C4-2B (cell line): ENCODE results near the gene NELL1.

Source experiments
- H3K27ac ChIP-seq: fragments of 450-650 bp; 2 replicates; pipeline ENCODE4 v1.5.1; 2017
- CTCF ChIP-seq: fragments of 450-650 bp; conservative IDR thresholded peaks from 2 replicates; pipeline ENCODE4 v1.5.1; 2017; ENCODE audit warnings: mild to moderate bottlenecking
- ZFX ChIP-seq: fragments of 450-650 bp; IDR thresholded peaks from 2 replicates; pipeline ENCODE4 v1.6.1; 2017

The NELL1 gene

GRCh38 chr11:21552911-21553310 is 883.5 kb downstream of the NELL1 start:
- TF ChIP-seq CTCF (no peak), ZFX (no peak)
- H3K27ac ChIP-seq, result no peak overlapping the region

GRCh38 chr11:21553795-21554194 is 884.4 kb downstream of the NELL1 start:
- no peak overlapping the region for H3K27ac ChIP-seq

GRCh38 chr11:21554284-21554683 is 884.9 kb downstream of the NELL1 start:
- no peak overlapping the region for H3K27ac ChIP-seq
- TF ChIP-seq ZFX (no peak), CTCF (no peak)

More at GRCh38 chr11:21553795-21554194, 884.4 kb downstream of the NELL1 start:
- TF ChIP-seq CTCF (no peak), ZFX (no peak)

- no peak for TF ChIP-seq ZFX
- TF ChIP-seq CTCF, result no peak
- no peak overlapping the region for H3K27ac ChIP-seq
Measured at GRCh38 chr11:21556926-21557325, 887.5 kb downstream of the NELL1 start.

- TF ChIP-seq CTCF (no peak), ZFX (no peak)
- H3K27ac ChIP-seq, result no peak overlapping the region
Measured at GRCh38 chr11:21560466-21560975, 891.1 kb downstream of the NELL1 start.

GRCh38 chr11:21561581-21561980 is 892.2 kb downstream of the NELL1 start:
- TF ChIP-seq ZFX, result no peak

GRCh38 chr11:21564095-21564494 is 894.7 kb downstream of the NELL1 start:
- no peak overlapping the region for H3K27ac ChIP-seq
- TF ChIP-seq ZFX, result no peak
- TF ChIP-seq CTCF, result no peak

More at GRCh38 chr11:21561581-21561980, 892.2 kb downstream of the NELL1 start:
- H3K27ac ChIP-seq, result no peak overlapping the region
